Fibroblast of lung (primary cell): ENCODE measurements around the gene UST. TPM values are rescaled to one million over a fixed set of nuclear protein-coding genes. Genes with fewer than 3 reads are reported as not detected.

Experiments used
- DNase-seq, 2 donors: peaks; one replicate each; pipeline versions ENCODE4 v3.0.0 to v3.0.0-alpha.2; 2010; ENCODE audit warnings: low read depth in 2 of 2
- H2AFZ ChIP-seq: 2 replicates; pipeline ENCODE4 v1.5.1; 2012; ENCODE audit warnings: low read length, control low read depth, inconsistent platforms
- H3K27ac ChIP-seq: 2 replicates; pipeline ENCODE4 v1.5.1; 2011; ENCODE audit warnings: low read length, control low read depth; ENCODE audit not compliant: insufficient read depth
- H3K27me3 ChIP-seq: 2 replicates; pipeline ENCODE4 v1.5.1; 2011; ENCODE audit warnings: mild to moderate bottlenecking, low read length; ENCODE audit not compliant: control insufficient read depth, insufficient read depth
- H3K36me3 ChIP-seq: 2 replicates; pipeline ENCODE4 v1.5.1; 2011; ENCODE audit warnings: low read length; ENCODE audit not compliant: control insufficient read depth, insufficient read depth
- H3K4me1 ChIP-seq: 2 replicates; pipeline ENCODE4 v1.5.1; 2011; ENCODE audit warnings: low read length; ENCODE audit not compliant: control insufficient read depth, insufficient read depth; ENCODE audit errors: extremely low read depth
- H3K4me2 ChIP-seq: 2 replicates; pipeline ENCODE4 v1.5.1; 2011; ENCODE audit warnings: low read length, control low read depth; ENCODE audit not compliant: insufficient read depth; ENCODE audit errors: extremely low read depth
- H3K4me3 ChIP-seq, 4 experiments: fragments of 200-600 bp in 1 of 4; sonication (generic) in 1 of 4; replicated peaks in 1 of 4; 2 replicates each; pipeline ENCODE4 v1.5.1; 2011 to 2016; ENCODE audit warnings: low read length in 4 of 4, low read depth in 3 of 4, mild to moderate bottlenecking in 3 of 4, control low read depth in 2 of 4, inconsistent platforms in 1 of 4, mixed read lengths in 1 of 4; ENCODE audit not compliant: insufficient read depth in 1 of 4; ENCODE audit errors: control extremely low read depth in 1 of 4
- H3K79me2 ChIP-seq: 2 replicates; pipeline ENCODE4 v1.5.1; 2012; ENCODE audit warnings: mild to moderate bottlenecking, low read length, inconsistent platforms; ENCODE audit not compliant: control insufficient read depth, insufficient read depth
- H3K9ac ChIP-seq: 2 replicates; pipeline ENCODE4 v1.5.1; 2011; ENCODE audit warnings: mild to moderate bottlenecking, low read length, control low read depth; ENCODE audit not compliant: insufficient read depth
- H3K9me3 ChIP-seq: 2 replicates; pipeline ENCODE4 v1.5.1; 2012; ENCODE audit warnings: low read depth, low read length; ENCODE audit not compliant: control insufficient read depth, insufficient read depth
- H4K20me1 ChIP-seq: 2 replicates; pipeline ENCODE4 v1.5.1; 2011; ENCODE audit warnings: low read length; ENCODE audit not compliant: control insufficient read depth, insufficient read depth; ENCODE audit errors: extremely low read depth
- EZH2 ChIP-seq: IDR thresholded peaks from 2 replicates; pipeline ENCODE4 v1.5.1; 2012; ENCODE audit warnings: low read length, control low read depth, mild to moderate bottlenecking; ENCODE audit errors: missing control alignments
- polyA plus RNA-seq, 2 donors: library from polyadenylated mRNA; depleted of rRNA in 1 of 2; stranded (reverse) in 1 of 2; unstranded in 1 of 2; fragments of >200 nt; gene quantifications; 2 replicates each; pipeline ENCODE4 v1.2.1, GENCODE V29; 2011 to 2012; ENCODE audit warnings: missing spikeins in 1 of 2
- total RNA-seq: library from RNA; depleted of rRNA; stranded (reverse); fragments of >200 nt; gene quantifications from 2 replicates; pipeline ENCODE4 v1.2.1, GENCODE V29; 2014
- TF ChIP-seq, protein P1 (sequence below), 2 donors: IDR thresholded peaks in 1 of 2; conservative IDR thresholded peaks in 1 of 2; 1 replicate in 1 of 2; 2 replicates in 1 of 2; pipeline ENCODE4 v1.5.1; 2011 to 2012; ENCODE audit warnings: low read length in 2 of 2, control low read depth in 1 of 2, inconsistent platforms in 1 of 2, low read depth in 1 of 2, mild to moderate bottlenecking in 1 of 2

UST gene
- total and polyA plus RNA-seq, 2 donors (not counting 1 experiment from before 2014, with no cell fraction given) = 6.8 to 19.5 TPM

DNA sequence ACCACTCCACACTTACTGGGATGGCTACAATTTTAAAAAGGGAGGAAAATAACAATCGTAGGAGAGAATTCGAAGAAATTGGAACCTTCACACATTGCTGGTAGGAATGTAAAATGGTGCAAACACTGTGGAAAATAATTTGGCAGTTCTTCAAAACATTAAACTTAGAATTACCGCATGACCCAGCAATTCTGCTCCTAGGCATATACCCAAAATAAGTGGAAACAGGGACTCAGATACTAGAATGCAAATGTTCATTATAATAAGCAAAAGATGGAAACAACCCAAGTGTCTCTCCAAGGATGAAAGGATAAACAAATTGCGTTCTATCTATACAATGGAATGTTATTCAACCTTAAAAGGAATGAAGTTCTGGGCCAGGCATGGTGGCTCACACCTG is 325.2 kb downstream of the UST start:
- DNase-seq = no peak
- H3K9ac ChIP-seq = no peak overlapping the region
- H3K4me3 ChIP-seq = no peak overlapping the region
- H3K79me2 ChIP-seq = no peaks in the 10 kb centered on the region
- no peaks in the 10 kb centered on the region for H3K9me3 ChIP-seq
- no peaks in the 10 kb centered on the region for H3K4me1 ChIP-seq
- no peak overlapping the region for H3K27ac ChIP-seq
- no peak overlapping the region for H3K4me2 ChIP-seq
- no peak overlapping the region for H2AFZ ChIP-seq
- TF ChIP-seq, protein P1, sequence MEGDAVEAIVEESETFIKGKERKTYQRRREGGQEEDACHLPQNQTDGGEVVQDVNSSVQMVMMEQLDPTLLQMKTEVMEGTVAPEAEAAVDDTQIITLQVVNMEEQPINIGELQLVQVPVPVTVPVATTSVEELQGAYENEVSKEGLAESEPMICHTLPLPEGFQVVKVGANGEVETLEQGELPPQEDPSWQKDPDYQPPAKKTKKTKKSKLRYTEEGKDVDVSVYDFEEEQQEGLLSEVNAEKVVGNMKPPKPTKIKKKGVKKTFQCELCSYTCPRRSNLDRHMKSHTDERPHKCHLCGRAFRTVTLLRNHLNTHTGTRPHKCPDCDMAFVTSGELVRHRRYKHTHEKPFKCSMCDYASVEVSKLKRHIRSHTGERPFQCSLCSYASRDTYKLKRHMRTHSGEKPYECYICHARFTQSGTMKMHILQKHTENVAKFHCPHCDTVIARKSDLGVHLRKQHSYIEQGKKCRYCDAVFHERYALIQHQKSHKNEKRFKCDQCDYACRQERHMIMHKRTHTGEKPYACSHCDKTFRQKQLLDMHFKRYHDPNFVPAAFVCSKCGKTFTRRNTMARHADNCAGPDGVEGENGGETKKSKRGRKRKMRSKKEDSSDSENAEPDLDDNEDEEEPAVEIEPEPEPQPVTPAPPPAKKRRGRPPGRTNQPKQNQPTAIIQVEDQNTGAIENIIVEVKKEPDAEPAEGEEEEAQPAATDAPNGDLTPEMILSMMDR (conservative IDR thresholded peaks at IDR 0.05 in 1 of 2, IDR thresholded peaks at IDR 0.05 in 1 of 2; ENCODE audit: low read depth in 1 of 2, low read length in 2 of 2) = no peak
- TF ChIP-seq EZH2 = no peak
- no peaks in the 10 kb centered on the region for H4K20me1 ChIP-seq
- no peaks in the 10 kb centered on the region for H3K27me3 ChIP-seq
- H3K36me3 ChIP-seq = no peaks in the 10 kb centered on the region

- H2AFZ ChIP-seq = no peak overlapping the region
- H3K9ac ChIP-seq = no peak overlapping the region
- no peaks in the 10 kb centered on the region for H4K20me1 ChIP-seq
- no peaks in the 10 kb centered on the region for H3K9me3 ChIP-seq
- no peak for DNase-seq
- no peak for TF ChIP-seq EZH2
- TF ChIP-seq, protein P1 (conservative IDR thresholded peaks at IDR 0.05 in 1 of 2, IDR thresholded peaks at IDR 0.05 in 1 of 2; ENCODE audit: low read depth in 1 of 2, low read length in 2 of 2) = no peak
- H3K36me3 ChIP-seq = no peaks in the 10 kb centered on the region
- peaks cover 2% of the 10 kb centered on the region for H3K4me1 ChIP-seq
- H3K4me2 ChIP-seq = no peak overlapping the region
- no peaks in the 10 kb centered on the region for H3K27me3 ChIP-seq
- no peak overlapping the region for H3K4me3 ChIP-seq
- no peaks in the 10 kb centered on the region for H3K79me2 ChIP-seq
- no peak overlapping the region for H3K27ac ChIP-seq
Measured at GRCh38 chr6:149074832-149075258, 328.0 kb downstream of the UST start.

GRCh38 chr6:149075616-149076354 is 329.0 kb downstream of the UST start:
- Histone ChIP-seq H4K20me1 (no peaks in the 10 kb centered on the region), H3K9ac (no peak overlapping the region), H3K36me3 (no peaks in the 10 kb centered on the region), H3K27ac (no peak overlapping the region), H3K4me2 (no peak overlapping the region), H3K4me3 (no peak overlapping the region), H3K4me1 (peaks cover 10% of the 10 kb centered on the region), H3K27me3 (no peaks in the 10 kb centered on the region), H3K79me2 (no peaks in the 10 kb centered on the region), H2AFZ (no peak overlapping the region), H3K9me3 (no peaks in the 10 kb centered on the region)
- peak; percentile 51 to 64 for DNase-seq
- no peak for TF ChIP-seq EZH2
- TF ChIP-seq, protein P1 (conservative IDR thresholded peaks at IDR 0.05 in 1 of 2, IDR thresholded peaks at IDR 0.05 in 1 of 2; ENCODE audit: low read depth in 1 of 2, low read length in 2 of 2) = no peak
